ENCODE measurements around the gene IFNL1. TPM values are rescaled to one million over a fixed set of nuclear protein-coding genes. Genes with fewer than 3 reads are reported as not detected.
A peak's percentile ranks its signal among the peaks of the same experiment; 100 is the strongest.

IFNL1 gene
- total RNA-seq, 1 experiment from 2014 or later, result 0.57 TPM

DNA sequence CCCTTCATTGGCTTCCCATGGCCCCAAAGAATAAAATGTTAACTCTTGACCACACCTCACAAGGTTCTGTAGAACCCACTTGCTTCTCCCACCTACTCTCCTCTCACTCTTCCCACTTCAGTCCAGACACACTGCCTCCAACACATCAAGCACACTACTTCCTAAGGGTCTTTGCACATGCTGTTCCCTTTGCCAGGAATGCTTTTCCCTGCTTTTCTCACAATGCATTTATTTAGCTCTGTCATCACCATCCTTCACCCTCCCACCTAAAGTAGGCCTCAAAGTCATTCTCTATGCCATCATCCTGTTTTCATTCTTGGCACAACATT is 7.9 kb downstream of the IFNL1 start:
- intact Hi-C loops (cut with micrococcal nuclease; ENCODE audit: unreplicated experiment), result no loop called here

DNA sequence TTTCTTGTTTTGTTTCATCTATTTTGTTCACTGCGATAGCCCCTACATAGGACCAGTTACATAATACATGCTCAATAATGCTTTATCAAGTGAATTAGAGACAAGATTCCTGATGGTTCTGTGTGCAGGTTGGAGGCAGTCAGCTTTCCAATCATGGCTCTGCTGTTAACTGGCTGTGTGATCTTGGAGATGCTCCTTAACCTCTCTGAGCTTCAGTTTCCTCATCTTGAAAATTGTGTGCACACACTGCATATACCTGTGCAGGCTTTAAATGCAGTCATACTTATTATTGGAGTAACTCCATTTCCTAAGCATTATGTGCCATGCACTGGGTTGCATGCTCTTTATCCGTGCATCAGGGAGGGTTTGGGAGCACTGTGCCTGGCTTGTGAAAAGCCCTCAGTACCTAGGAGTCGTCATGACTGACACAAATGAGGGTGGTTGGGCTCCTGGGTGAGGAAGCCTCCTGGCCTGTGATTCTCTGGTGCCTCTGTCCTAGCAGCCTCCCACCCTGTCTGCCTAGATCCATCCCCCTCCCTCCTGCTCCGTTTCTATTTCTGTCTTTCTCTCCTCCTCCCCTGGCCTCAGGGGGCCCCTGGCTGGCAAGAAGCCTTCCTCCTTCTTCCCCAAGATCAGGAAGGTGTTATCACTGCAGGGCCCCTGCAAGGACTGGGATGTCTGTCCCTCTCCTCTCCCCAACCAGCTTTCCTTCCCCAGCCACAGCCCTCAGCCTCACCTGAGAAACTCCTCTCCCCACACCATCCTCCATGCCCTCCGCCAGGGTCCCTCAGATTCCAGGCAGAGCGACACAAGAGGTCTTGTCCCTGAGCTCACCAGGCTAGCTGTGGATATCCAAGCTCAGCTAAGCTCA is 8.7 kb downstream of the IFNL1 start:
- DNase-seq (ENCODE audit: low read depth, low spot score) (no peak), ATAC-seq (peak; percentile 18)
- Histone ChIP-seq H3K4me3 (ENCODE audit: low read depth in 2 of 2, low read length in 2 of 2) (no peak overlapping the region), H3K4me1 (ENCODE audit: control insufficient read depth, insufficient read depth, low read length) (peaks cover 9% of the 10 kb centered on the region; the same call in 1 of the 2 replicates), H3K9me3 (ENCODE audit: control insufficient read depth, insufficient read depth, low read depth, low read length) (no peaks in the 10 kb centered on the region), H3K36me3 (ENCODE audit: control insufficient read depth, insufficient read depth, low read length) (no peaks in the 10 kb centered on the region), H3K27ac (ENCODE audit: low read length) (no peak overlapping the region), H3K27me3 (ENCODE audit: control insufficient read depth, insufficient read depth, low read length) (peaks cover 16% of the 10 kb centered on the region; the same call in 1 of the 2 replicates)
- CTCF ChIA-PET, result interaction anchor here (0.5 to 4.2 kb wide), 8 partner anchors 8 to 472 kb away, joined by 3 to 27 read pairs (median 5); no protein-coding TSS in a partner anchor
- no TSS peak for BruUV-seq (replicated peaks)
- in situ Hi-C loops (cut with HindIII; ENCODE audit: low pct_unique_long_range_greater_than_20kb, low sequenced_read_pairs), result loop anchor here (5.0 kb wide), 2 partner anchors 53 to 92 kb away; no protein-coding TSS in a partner anchor
- intact Hi-C loops (cut with micrococcal nuclease; ENCODE audit: unreplicated experiment), result no loop called here
- POLR2A ChIA-PET, result interaction anchor here (0.6 kb wide), 3 partner anchors 10 to 850 kb away, joined by 3 to 6 read pairs (median 6); no protein-coding TSS in a partner anchor
- TF ChIP-seq, protein P1, sequence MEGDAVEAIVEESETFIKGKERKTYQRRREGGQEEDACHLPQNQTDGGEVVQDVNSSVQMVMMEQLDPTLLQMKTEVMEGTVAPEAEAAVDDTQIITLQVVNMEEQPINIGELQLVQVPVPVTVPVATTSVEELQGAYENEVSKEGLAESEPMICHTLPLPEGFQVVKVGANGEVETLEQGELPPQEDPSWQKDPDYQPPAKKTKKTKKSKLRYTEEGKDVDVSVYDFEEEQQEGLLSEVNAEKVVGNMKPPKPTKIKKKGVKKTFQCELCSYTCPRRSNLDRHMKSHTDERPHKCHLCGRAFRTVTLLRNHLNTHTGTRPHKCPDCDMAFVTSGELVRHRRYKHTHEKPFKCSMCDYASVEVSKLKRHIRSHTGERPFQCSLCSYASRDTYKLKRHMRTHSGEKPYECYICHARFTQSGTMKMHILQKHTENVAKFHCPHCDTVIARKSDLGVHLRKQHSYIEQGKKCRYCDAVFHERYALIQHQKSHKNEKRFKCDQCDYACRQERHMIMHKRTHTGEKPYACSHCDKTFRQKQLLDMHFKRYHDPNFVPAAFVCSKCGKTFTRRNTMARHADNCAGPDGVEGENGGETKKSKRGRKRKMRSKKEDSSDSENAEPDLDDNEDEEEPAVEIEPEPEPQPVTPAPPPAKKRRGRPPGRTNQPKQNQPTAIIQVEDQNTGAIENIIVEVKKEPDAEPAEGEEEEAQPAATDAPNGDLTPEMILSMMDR (IDR thresholded peaks at IDR 0.05), result no peak
- TF ChIP-seq, protein P2, sequence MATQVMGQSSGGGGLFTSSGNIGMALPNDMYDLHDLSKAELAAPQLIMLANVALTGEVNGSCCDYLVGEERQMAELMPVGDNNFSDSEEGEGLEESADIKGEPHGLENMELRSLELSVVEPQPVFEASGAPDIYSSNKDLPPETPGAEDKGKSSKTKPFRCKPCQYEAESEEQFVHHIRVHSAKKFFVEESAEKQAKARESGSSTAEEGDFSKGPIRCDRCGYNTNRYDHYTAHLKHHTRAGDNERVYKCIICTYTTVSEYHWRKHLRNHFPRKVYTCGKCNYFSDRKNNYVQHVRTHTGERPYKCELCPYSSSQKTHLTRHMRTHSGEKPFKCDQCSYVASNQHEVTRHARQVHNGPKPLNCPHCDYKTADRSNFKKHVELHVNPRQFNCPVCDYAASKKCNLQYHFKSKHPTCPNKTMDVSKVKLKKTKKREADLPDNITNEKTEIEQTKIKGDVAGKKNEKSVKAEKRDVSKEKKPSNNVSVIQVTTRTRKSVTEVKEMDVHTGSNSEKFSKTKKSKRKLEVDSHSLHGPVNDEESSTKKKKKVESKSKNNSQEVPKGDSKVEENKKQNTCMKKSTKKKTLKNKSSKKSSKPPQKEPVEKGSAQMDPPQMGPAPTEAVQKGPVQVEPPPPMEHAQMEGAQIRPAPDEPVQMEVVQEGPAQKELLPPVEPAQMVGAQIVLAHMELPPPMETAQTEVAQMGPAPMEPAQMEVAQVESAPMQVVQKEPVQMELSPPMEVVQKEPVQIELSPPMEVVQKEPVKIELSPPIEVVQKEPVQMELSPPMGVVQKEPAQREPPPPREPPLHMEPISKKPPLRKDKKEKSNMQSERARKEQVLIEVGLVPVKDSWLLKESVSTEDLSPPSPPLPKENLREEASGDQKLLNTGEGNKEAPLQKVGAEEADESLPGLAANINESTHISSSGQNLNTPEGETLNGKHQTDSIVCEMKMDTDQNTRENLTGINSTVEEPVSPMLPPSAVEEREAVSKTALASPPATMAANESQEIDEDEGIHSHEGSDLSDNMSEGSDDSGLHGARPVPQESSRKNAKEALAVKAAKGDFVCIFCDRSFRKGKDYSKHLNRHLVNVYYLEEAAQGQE (IDR thresholded peaks at IDR 0.05; ENCODE audit: insufficient read depth in 1 of 2, low read depth in 2 of 2, low read length in 1 of 2), result no peak
- no peak for TF ChIP-seq POLR2AphosphoS5 (IDR thresholded peaks at IDR 0.05; ENCODE audit: low read depth, low read length)
- no peak for TF ChIP-seq TCF7L2 (IDR thresholded peaks at IDR 0.05; ENCODE audit: low read depth, low read length)
- no peak for TF ChIP-seq SIN3A (IDR thresholded peaks at IDR 0.05; ENCODE audit: borderline replicate concordance, insufficient read depth, low read depth, low read length)

More for the DNA sequence above, 7.9 kb downstream of the IFNL1 start:
- in situ Hi-C loops (cut with HindIII; ENCODE audit: low pct_unique_long_range_greater_than_20kb, low sequenced_read_pairs), result loop anchor here (5.0 kb wide), 2 partner anchors 52 to 93 kb away; no protein-coding TSS in a partner anchor
- no peak for TF ChIP-seq TCF7L2 (IDR thresholded peaks at IDR 0.05; ENCODE audit: low read depth, low read length)
- TF ChIP-seq SIN3A (IDR thresholded peaks at IDR 0.05; ENCODE audit: borderline replicate concordance, insufficient read depth, low read depth, low read length), result no peak
- TF ChIP-seq, protein P1 (IDR thresholded peaks at IDR 0.05), result no peak
- TF ChIP-seq, protein P2 (IDR thresholded peaks at IDR 0.05; ENCODE audit: insufficient read depth in 1 of 2, low read depth in 2 of 2, low read length in 1 of 2), result no peak
- TF ChIP-seq POLR2AphosphoS5 (IDR thresholded peaks at IDR 0.05; ENCODE audit: low read depth, low read length), result no peak
- CTCF ChIA-PET, result interaction anchor here (0.6 to 4.2 kb wide), 8 partner anchors 9 to 534 kb away, joined by 3 to 27 read pairs (median 4); no protein-coding TSS in a partner anchor
- Histone ChIP-seq H3K4me3 (ENCODE audit: low read depth in 2 of 2, low read length in 2 of 2) (no peak overlapping the region), H3K9me3 (ENCODE audit: control insufficient read depth, insufficient read depth, low read depth, low read length) (no peaks in the 10 kb centered on the region), H3K27ac (ENCODE audit: low read length) (no peak overlapping the region), H3K36me3 (ENCODE audit: control insufficient read depth, insufficient read depth, low read length) (no peaks in the 10 kb centered on the region), H3K27me3 (ENCODE audit: control insufficient read depth, insufficient read depth, low read length) (peaks cover 16% of the 10 kb centered on the region; the same call in 1 of the 2 replicates), H3K4me1 (ENCODE audit: control insufficient read depth, insufficient read depth, low read length) (peaks cover 9% of the 10 kb centered on the region; the same call in 1 of the 2 replicates)
- POLR2A ChIA-PET, result interaction anchor here (0.7 to 0.9 kb wide), 3 partner anchors 9 to 15 kb away, joined by 3 to 5 read pairs (median 4); no protein-coding TSS in a partner anchor
- no TSS peak for BruUV-seq (replicated peaks)
- ATAC-seq (no peak), DNase-seq (ENCODE audit: low read depth, low spot score) (no peak)

Measured in Panc1 (cell line).